ENCODE data around the gene SEMA3G. TPM values are rescaled to one million over a fixed set of nuclear protein-coding genes. Genes with fewer than 3 reads are reported as not detected.

The SEMA3G gene
- total RNA-seq, 1 experiment from 2014 or later, result 0.10 TPM

- no peak for DNase-seq (ENCODE audit: extremely low read depth, low read depth)
These were observed 46.2 kb downstream of the SEMA3G start for GRCh38 chr3:52398670-52399081.

- no peak for DNase-seq (ENCODE audit: extremely low read depth, low read depth)
These were observed 47.1 kb downstream of the SEMA3G start for GRCh38 chr3:52397676-52398399.

DNA sequence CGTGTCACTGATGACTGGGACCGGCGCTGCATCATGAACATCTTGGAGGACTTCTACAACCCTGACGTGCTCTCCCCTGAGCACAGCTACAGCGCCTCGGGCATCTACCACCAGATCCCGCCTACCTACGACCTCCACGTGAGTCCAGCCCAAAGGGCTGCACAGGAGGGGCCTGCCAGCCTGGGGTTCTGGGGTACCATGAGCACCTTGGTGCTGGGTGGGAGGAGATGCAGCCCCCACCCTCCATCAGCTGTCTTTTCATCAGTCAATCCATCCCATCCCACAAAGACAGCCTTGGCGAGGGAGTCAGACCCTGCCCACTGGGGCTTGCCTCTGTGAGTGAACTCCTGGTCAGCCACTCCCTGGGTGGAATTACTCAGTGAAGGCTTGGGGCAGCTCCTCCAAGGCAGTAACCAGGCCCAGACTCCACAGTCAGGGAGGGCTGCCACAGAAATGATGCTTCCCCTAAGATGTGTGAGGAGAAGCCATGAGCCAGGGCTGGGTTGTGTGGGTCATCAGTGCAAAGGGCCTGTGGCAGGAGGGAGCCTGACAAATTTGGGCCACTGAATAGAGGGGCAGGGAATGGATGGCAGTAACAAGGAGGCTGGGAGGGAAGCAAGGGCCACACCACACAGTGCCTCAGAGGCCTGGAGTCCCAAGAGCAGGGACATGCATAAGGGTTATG, 47.9 kb downstream of the SEMA3G start:
- no peak for DNase-seq (ENCODE audit: extremely low read depth, low read depth)

DNA sequence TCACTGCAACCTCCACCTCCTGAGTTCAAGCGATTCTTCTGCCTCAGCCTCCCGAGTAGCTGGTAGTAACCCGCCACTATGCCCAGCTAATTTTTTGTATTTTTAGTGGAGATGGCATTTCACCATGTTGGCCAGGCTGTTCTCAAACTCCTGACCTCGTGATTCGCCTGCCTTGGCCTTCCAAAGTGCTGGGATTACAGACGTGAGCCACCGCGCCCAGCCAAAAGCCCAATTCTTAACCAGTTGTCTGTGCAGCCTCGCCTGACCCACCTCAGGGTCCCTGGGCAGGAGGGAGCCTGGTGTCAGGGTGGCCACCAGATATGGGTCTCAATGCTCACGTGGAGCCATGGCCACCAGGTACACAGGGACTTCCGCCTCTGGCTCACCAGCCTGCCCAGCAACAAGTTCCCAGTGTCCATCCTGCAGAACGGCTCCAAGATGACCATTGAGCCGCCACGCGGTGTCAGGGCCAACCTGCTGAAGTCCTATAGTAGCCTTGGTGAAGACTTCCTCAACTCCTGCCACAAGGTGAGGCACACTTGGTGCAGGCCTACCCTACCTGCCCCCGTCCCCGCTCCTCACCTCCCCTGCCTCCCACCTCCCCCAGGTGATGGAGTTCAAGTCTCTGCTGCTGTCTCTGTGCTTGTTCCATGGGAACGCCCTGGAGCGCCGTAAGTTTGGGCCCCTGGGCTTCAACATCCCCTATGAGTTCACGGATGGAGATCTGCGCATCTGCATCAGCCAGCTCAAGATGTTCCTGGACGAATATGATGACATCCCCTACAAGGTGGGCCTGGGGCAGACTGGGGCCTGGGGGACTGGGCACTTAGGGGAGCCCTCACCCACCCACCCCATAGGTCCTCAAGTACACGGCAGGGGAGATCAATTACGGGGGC, 48.6 kb downstream of the SEMA3G start:
- no peak for DNase-seq (ENCODE audit: extremely low read depth, low read depth)

- DNase-seq (ENCODE audit: extremely low read depth, low read depth), result no peak
These were observed 49.4 kb downstream of the SEMA3G start for GRCh38 chr3:52395503-52395865.

GRCh38 chr3:52394751-52395502, 50.0 kb downstream of the SEMA3G start:
- no peak for DNase-seq (ENCODE audit: extremely low read depth, low read depth)

- DNase-seq (ENCODE audit: extremely low read depth, low read depth), result no peak
These were observed 50.8 kb downstream of the SEMA3G start for GRCh38 chr3:52393959-52394670.

- no peak for DNase-seq (ENCODE audit: extremely low read depth, low read depth)
These were observed 51.6 kb downstream of the SEMA3G start for GRCh38 chr3:52393131-52393807.

DNA sequence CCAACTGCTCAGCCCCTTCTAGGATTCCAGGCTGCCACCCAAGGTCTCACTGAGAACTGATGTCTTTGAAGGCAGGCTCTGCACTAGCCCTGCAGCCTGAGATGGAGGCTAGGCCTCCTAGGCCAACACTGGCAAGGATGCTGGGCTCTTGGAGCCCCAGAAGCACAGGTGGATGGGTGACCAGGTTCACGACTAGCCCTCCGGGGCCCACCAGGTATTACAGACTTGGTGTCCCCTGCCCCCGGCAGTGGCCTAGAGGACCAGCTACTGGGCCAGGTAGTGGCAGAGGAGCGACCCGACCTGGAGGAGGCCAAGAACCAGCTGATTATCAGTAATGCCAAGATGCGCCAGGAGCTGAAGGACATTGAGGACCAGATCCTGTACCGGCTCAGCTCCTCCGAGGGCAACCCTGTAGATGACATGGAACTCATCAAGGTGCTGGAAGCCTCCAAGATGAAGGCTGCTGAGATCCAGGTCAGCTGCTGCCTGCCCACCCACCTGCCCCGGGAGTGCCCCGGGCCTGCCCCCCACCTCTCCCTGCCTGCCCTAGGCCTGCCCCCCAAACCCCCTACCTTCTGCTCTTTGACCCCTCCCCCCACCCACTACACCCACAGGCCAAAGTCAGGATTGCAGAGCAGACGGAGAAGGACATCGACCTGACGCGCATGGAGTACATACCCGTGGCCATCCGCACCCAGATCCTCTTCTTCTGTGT, 52.5 kb downstream of the SEMA3G start:
- no peak for DNase-seq (ENCODE audit: extremely low read depth, low read depth)

DNA sequence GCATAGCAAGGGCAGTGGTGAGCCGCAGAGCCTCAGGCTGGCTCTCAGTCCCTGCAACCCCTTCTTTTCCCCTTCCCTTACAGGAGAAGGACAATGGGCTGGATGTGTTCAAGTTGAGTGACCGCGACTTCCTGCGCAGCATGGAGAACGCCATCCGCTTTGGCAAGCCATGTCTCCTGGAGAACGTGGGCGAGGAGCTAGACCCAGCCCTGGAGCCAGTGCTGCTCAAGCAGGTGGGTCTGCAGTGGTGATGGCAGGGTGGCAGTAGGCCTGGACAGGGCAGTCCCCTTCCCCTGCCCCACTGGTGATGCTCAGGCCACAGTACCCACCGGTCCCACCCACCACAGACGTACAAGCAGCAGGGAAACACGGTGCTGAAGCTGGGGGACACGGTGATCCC, 53.8 kb downstream of the SEMA3G start:
- DNase-seq (ENCODE audit: extremely low read depth, low read depth), result no peak

GRCh38 chr3:52388933-52389332, 56.0 kb downstream of the SEMA3G start:
- no peak for DNase-seq (ENCODE audit: extremely low read depth, low read depth)

- no peak for DNase-seq (ENCODE audit: extremely low read depth, low read depth)
These were observed 56.5 kb downstream of the SEMA3G start for GRCh38 chr3:52388348-52388821.

DNA sequence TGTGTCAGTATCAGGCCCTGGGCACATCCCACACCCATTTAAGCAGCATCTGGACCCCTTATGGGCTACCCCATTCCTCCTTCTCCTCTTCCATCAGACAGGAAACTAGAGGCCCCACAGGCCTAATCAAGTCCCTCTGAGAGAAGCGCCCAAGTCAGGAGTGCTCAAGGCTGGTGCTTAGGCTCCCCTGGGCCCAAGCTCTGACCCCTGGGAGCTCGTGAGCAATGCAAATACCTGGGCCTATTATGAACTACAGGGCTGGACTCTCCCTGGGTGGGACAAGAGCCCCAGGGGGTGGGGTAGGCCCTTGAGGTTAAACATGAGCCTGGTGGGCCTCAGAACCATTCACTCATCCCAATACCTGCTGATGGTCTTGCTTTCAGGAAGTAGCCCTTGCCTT, 57.4 kb downstream of the SEMA3G start:
- no peak for DNase-seq (ENCODE audit: extremely low read depth, low read depth)

DNA sequence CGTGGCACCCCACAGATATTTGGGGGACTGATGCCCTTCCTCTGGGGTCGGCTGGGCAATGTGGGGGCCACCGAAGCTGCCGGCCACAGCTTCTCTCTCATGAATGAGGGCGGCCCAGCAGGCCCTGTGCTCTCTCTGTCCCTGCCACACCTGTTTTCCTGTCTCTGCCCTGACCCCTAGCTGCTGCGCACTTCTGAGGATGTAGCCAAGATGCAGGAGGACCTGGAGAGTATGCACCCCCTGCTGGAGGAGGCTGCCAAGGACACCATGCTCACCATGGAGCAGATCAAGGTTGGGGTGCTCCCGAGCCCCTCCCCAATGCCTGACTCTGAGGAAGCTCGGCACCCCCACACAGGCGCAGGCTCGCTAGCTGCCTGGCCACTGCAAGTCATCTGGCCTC, 59.7 kb downstream of the SEMA3G start:
- DNase-seq (ENCODE audit: extremely low read depth, low read depth), result peak; percentile 14

DNA sequence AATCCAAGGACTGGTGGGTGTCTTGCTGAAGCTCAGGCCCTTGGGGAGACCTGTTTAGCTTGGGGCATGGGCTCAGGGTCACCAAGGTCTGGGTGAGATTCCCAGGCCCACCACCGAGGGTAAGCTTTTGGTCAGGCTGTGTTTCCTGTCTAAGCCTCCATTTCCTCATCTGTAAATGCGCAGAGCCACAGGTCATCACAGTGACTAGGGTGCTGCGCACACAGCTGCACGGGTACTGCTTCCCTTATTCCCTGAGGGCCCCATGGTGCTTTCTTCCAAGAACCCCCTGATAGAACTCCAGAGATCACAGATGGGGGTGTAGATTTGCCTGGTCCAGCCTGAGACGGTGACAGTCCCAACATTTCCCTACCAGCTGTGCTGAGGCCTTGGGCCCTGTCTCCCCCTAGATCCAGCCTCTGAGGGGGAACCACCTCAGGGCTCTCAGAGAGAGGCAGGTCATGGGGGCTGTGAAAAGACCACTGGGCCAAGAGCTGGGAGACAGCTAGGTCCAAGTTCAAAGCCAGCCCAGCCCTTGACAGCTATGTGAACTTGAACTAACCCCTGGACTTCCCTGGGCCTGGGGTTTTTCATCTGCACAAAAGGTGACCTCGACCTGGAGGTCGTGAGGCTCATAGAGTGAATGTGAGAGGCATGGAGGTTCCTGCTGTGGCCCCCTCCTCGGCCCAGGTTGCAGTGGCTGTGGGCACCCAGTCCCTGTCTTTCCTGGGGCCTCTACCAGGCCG, 60.7 kb downstream of the SEMA3G start:
- no peak for DNase-seq (ENCODE audit: extremely low read depth, low read depth)

DNA sequence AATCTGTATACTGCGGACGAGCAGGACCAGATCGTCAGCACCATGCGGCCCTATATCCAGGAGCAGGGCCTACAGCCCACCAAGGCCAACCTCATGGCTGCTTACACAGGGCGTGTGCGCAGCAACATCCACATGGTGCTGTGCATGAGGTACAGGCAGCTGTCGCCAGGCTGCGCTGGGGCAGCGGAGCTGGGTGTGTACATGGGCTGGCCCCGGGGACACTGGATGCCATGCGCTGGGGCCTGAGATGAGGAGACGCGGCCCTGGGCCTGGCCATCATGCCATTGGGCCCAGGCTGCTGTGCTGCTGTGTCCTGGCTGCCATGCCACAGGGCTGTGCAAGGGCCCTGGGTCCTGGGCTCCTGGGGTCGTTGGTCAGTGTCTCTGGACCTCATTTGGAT, 61.5 kb downstream of the SEMA3G start:
- DNase-seq (ENCODE audit: extremely low read depth, low read depth), result no peak

Measured in NCI-H460 (cell line).